ENCODE results near the gene TRABD2B.

GRCh38 chr1:47742890-47743760, 254.1 kb downstream of the TRABD2B start:
- TF ChIP-seq, protein P1, sequence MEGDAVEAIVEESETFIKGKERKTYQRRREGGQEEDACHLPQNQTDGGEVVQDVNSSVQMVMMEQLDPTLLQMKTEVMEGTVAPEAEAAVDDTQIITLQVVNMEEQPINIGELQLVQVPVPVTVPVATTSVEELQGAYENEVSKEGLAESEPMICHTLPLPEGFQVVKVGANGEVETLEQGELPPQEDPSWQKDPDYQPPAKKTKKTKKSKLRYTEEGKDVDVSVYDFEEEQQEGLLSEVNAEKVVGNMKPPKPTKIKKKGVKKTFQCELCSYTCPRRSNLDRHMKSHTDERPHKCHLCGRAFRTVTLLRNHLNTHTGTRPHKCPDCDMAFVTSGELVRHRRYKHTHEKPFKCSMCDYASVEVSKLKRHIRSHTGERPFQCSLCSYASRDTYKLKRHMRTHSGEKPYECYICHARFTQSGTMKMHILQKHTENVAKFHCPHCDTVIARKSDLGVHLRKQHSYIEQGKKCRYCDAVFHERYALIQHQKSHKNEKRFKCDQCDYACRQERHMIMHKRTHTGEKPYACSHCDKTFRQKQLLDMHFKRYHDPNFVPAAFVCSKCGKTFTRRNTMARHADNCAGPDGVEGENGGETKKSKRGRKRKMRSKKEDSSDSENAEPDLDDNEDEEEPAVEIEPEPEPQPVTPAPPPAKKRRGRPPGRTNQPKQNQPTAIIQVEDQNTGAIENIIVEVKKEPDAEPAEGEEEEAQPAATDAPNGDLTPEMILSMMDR (IDR thresholded peaks at IDR 0.05; ENCODE audit: borderline replicate concordance, extremely low read depth, low read length, poor library complexity, severe bottlenecking), result no peak
- no peak for TF ChIP-seq EZH2 (IDR thresholded peaks at IDR 0.05; ENCODE audit: borderline replicate concordance, low read depth, low read length, severe bottlenecking)

Data from DND-41 (cell line).